Activated T-helper 1 cell treated with anti-CD3 and anti-CD28 coated beads, Interleukin-2, amount 50 U/mL, for 16 hours (primary cell): ENCODE measurements around the gene GRAMD2B.
"Not testable (repeated sequence)": the region's sequence is repeated elsewhere in the genome, so short reads cannot be mapped to it uniquely, and the experiment has no call there.

Experiments used
- DNase-seq, 2 donors: peaks; one replicate each; pipeline ENCODE4 v3.0.0-alpha.2; 2020; ENCODE audit warnings: low read depth in 1 of 2, low spot score in 1 of 2

The GRAMD2B gene

GRCh38 chr5:126410623-126411022 lies 12.6 kb upstream of the GRAMD2B start:
- DNase-seq, result no peak

- no peak for DNase-seq
These were observed 9.4 kb upstream of the GRAMD2B start for GRCh38 chr5:126413856-126414255.

GRCh38 chr5:126414874-126415502 lies 8.2 kb upstream of the GRAMD2B start:
- no peak for DNase-seq

GRCh38 chr5:126415789-126416188 lies 7.4 kb upstream of the GRAMD2B start:
- no peak for DNase-seq

GRCh38 chr5:126416266-126416925 lies 6.8 kb upstream of the GRAMD2B start:
- DNase-seq, result no peak

- DNase-seq, result no peak
These were observed 6.0 kb upstream of the GRAMD2B start for GRCh38 chr5:126417178-126417577.

- no peak for DNase-seq
These were observed 4.1 kb upstream of the GRAMD2B start for GRCh38 chr5:126419102-126419501.

- no peak for DNase-seq
These were observed 5.2 kb downstream of the GRAMD2B start for GRCh38 chr5:126428421-126428820.

GRCh38 chr5:126430631-126431030 lies 7.4 kb downstream of the GRAMD2B start:
- DNase-seq, result no peak

- no peak for DNase-seq
These were observed 10.5 kb downstream of the GRAMD2B start for GRCh38 chr5:126433701-126434100.

- no peak for DNase-seq
These were observed 12.1 kb downstream of the GRAMD2B start for GRCh38 chr5:126435261-126435660.

GRCh38 chr5:126435714-126436113 lies 12.5 kb downstream of the GRAMD2B start:
- DNase-seq, result no peak

- DNase-seq, result no peak
These were observed 14.5 kb downstream of the GRAMD2B start for GRCh38 chr5:126437721-126438120.

GRCh38 chr5:126438267-126438666 lies 15.1 kb downstream of the GRAMD2B start:
- DNase-seq, result no peak

GRCh38 chr5:126438868-126439267 lies 15.7 kb downstream of the GRAMD2B start:
- DNase-seq, result no peak

GRCh38 chr5:126439724-126440123 lies 16.5 kb downstream of the GRAMD2B start:
- not testable (repeated sequence) for DNase-seq

GRCh38 chr5:126441230-126441629 lies 18.0 kb downstream of the GRAMD2B start:
- DNase-seq, result no peak

GRCh38 chr5:126443374-126443851 lies 20.2 kb downstream of the GRAMD2B start:
- no peak for DNase-seq

- DNase-seq, result no peak
These were observed 20.9 kb downstream of the GRAMD2B start for GRCh38 chr5:126444137-126444536.

GRCh38 chr5:126445502-126446174 lies 22.4 kb downstream of the GRAMD2B start:
- no peak for DNase-seq

- DNase-seq, result no peak
These were observed 23.5 kb downstream of the GRAMD2B start for GRCh38 chr5:126446498-126447224.

- DNase-seq, result no peak
These were observed 25.5 kb downstream of the GRAMD2B start for GRCh38 chr5:126448720-126449119.
